Astrocyte (in vitro differentiated cells and primary cell): ENCODE data around the gene NAA11. TPM values are rescaled to one million over a fixed set of nuclear protein-coding genes. Genes with fewer than 3 reads are reported as not detected.

Experiments
- DNase-seq: peaks from one replicate; pipeline ENCODE4 v3.0.0-alpha.2; 2010; ENCODE audit warnings: low read depth
- FAIRE-seq: peaks from 2 replicates; lab custom pipeline; 2011; peaks lifted over from hg19 to GRCh38; lab: Jason Lieb, UNC
- H2AFZ ChIP-seq: 2 replicates; pipeline ENCODE4 v1.6.0; 2012; ENCODE audit warnings: low read depth, low read length, inconsistent platforms
- H3K27ac ChIP-seq: 2 replicates; pipeline ENCODE4 v1.5.1; 2011; ENCODE audit warnings: low read depth, low read length, inconsistent platforms
- H3K27me3 ChIP-seq: 2 replicates; pipeline ENCODE4 v1.6.0; 2011; ENCODE audit warnings: low read length, inconsistent platforms; ENCODE audit not compliant: insufficient read depth
- H3K36me3 ChIP-seq: 2 replicates; pipeline ENCODE4 v1.5.1; 2011; ENCODE audit warnings: low read length, inconsistent platforms; ENCODE audit not compliant: insufficient read depth
- H3K4me1 ChIP-seq: 2 replicates; pipeline ENCODE4 v1.5.1; 2011; ENCODE audit warnings: low read length, inconsistent platforms; ENCODE audit not compliant: insufficient read depth
- H3K4me2 ChIP-seq: 2 replicates; pipeline ENCODE4 v1.6.0; 2012; ENCODE audit warnings: low read length, inconsistent platforms
- H3K4me3 ChIP-seq: 2 replicates; pipeline ENCODE4 v1.5.1; 2011; ENCODE audit warnings: low read depth, mild to moderate bottlenecking, low read length, inconsistent platforms; ENCODE audit not compliant: insufficient read depth
- H3K79me2 ChIP-seq: 2 replicates; pipeline ENCODE4 v1.6.0; 2012; ENCODE audit warnings: mild to moderate bottlenecking, low read length, inconsistent platforms; ENCODE audit not compliant: insufficient read depth
- H3K9ac ChIP-seq: 2 replicates; pipeline ENCODE4 v1.6.0; 2012; ENCODE audit warnings: mild to moderate bottlenecking, low read length, inconsistent platforms
- H3K9me3 ChIP-seq: 2 replicates; pipeline ENCODE4 v1.5.1; 2012; ENCODE audit warnings: low read depth, mild to moderate bottlenecking, low read length, inconsistent platforms; ENCODE audit not compliant: insufficient read depth
- H4K20me1 ChIP-seq: 2 replicates; pipeline ENCODE4 v1.6.0; 2012; ENCODE audit warnings: low read length, inconsistent platforms; ENCODE audit not compliant: insufficient read depth
- H3K27ac Mint-ChIP-seq: one replicate; pipeline ENCODE4 v1.8.0; 2021; ENCODE audit warnings: mild to moderate bottlenecking, mixed read lengths; ENCODE audit not compliant: unreplicated experiment
- H3K27me3 Mint-ChIP-seq: one replicate; pipeline ENCODE4 v1.8.0; 2021; ENCODE audit warnings: low read depth, mixed read lengths; ENCODE audit not compliant: unreplicated experiment
- H3K36me3 Mint-ChIP-seq: one replicate; pipeline ENCODE4 v1.8.0; 2021; ENCODE audit warnings: low read depth, mixed read lengths; ENCODE audit not compliant: unreplicated experiment
- H3K4me1 Mint-ChIP-seq: one replicate; pipeline ENCODE4 v1.8.0; 2021; ENCODE audit warnings: low read depth, mixed read lengths; ENCODE audit not compliant: unreplicated experiment
- H3K4me3 Mint-ChIP-seq: one replicate; pipeline ENCODE4 v1.8.0; 2021; ENCODE audit warnings: mild to moderate bottlenecking, moderate library complexity, mixed read lengths; ENCODE audit not compliant: unreplicated experiment
- H3K9me3 Mint-ChIP-seq: one replicate; pipeline ENCODE4 v1.8.0; 2021; ENCODE audit warnings: mild to moderate bottlenecking, mixed read lengths; ENCODE audit not compliant: unreplicated experiment
- CTCF ChIP-seq: IDR thresholded peaks from 2 replicates; pipeline ENCODE4 v1.5.1; 2011; ENCODE audit warnings: low read depth, mild to moderate bottlenecking, inconsistent platforms, low read length, moderate library complexity; ENCODE audit not compliant: insufficient read depth
- EZH2 ChIP-seq: IDR thresholded peaks from 2 replicates; pipeline ENCODE4 v1.6.1; 2012; ENCODE audit warnings: mild to moderate bottlenecking, low read length, inconsistent platforms; ENCODE audit not compliant: insufficient read depth
- total RNA-seq: library from RNA; stranded (reverse); gene quantifications from 2 replicates; pipeline ENCODE4 v1.2.1, GENCODE V29; 2021

Gene NAA11
- total RNA-seq, 1 donor from 2014 or later: not detected

DNA sequence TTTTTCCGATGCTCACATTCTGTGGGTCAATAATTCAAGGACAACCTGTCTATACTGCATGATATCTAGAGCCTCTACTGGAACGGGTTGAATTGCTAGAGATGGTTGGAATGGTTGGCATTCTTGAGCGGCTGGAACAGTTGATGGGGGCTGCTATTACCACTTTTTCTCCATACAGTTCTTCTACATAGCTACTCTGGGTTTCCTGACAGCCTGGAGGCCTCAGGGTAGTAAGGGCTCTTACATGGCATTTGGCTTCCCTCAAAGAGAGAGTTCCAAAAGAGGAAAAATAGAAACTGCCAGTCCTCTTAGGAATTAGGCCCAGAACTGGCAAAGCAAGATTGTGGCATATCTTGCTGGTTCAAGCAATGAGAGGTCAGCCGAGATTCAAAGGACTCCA, 53.1 kb downstream of the NAA11 start:
- H3K4me1 ChIP-seq: no peaks in the 10 kb centered on the region
- H3K36me3 ChIP-seq: no peaks in the 10 kb centered on the region
- no peaks in the 10 kb centered on the region for H3K9me3 Mint-ChIP-seq
- no peaks in the 10 kb centered on the region for H3K79me2 ChIP-seq
- H3K9ac ChIP-seq: no peak overlapping the region
- no peak for DNase-seq
- no peaks in the 10 kb centered on the region for H3K27me3 ChIP-seq
- peaks cover 5% of the 10 kb centered on the region for H3K4me1 Mint-ChIP-seq
- no peak for TF ChIP-seq EZH2
- TF ChIP-seq CTCF: no peak
- H3K27ac Mint-ChIP-seq: no peak overlapping the region
- H3K27me3 Mint-ChIP-seq: no peaks in the 10 kb centered on the region
- no peak for FAIRE-seq
- no peaks in the 10 kb centered on the region for H3K9me3 ChIP-seq
- no peak overlapping the region for H3K4me3 ChIP-seq
- no peak overlapping the region for H3K4me3 Mint-ChIP-seq
- no peaks in the 10 kb centered on the region for H4K20me1 ChIP-seq
- H2AFZ ChIP-seq: no peak overlapping the region
- H3K36me3 Mint-ChIP-seq: no peaks in the 10 kb centered on the region
- no peak overlapping the region for H3K4me2 ChIP-seq
- no peak overlapping the region for H3K27ac ChIP-seq

- Mint-ChIP-seq H3K9me3 (no peaks in the 10 kb centered on the region), H3K27me3 (no peaks in the 10 kb centered on the region), H3K4me1 (peaks cover 5% of the 10 kb centered on the region), H3K36me3 (no peaks in the 10 kb centered on the region), H3K27ac (no peak overlapping the region), H3K4me3 (no peak overlapping the region)
- Histone ChIP-seq H3K27ac (no peak overlapping the region), H3K4me1 (no peaks in the 10 kb centered on the region), H4K20me1 (no peaks in the 10 kb centered on the region), H3K9me3 (no peaks in the 10 kb centered on the region), H3K36me3 (no peaks in the 10 kb centered on the region), H3K9ac (no peak overlapping the region), H3K4me3 (no peak overlapping the region), H2AFZ (no peak overlapping the region), H3K4me2 (no peak overlapping the region), H3K79me2 (no peaks in the 10 kb centered on the region), H3K27me3 (no peaks in the 10 kb centered on the region)
- TF ChIP-seq EZH2: no peak
- TF ChIP-seq CTCF: no peak
- DNase-seq (no peak), FAIRE-seq (no peak)
These were observed 53.7 kb downstream of the NAA11 start for GRCh38 chr4:79272126-79272525.

GRCh38 chr4:79267671-79268070, 58.2 kb downstream of the NAA11 start:
- Mint-ChIP-seq H3K9me3 (no peaks in the 10 kb centered on the region), H3K4me3 (no peak overlapping the region), H3K27ac (no peak overlapping the region), H3K36me3 (no peaks in the 10 kb centered on the region), H3K4me1 (peaks cover 2% of the 10 kb centered on the region), H3K27me3 (no peaks in the 10 kb centered on the region)
- no peak for FAIRE-seq
- no peaks in the 10 kb centered on the region for H3K36me3 ChIP-seq
- no peak for DNase-seq
- no peak for TF ChIP-seq CTCF
- TF ChIP-seq EZH2: no peak
- no peaks in the 10 kb centered on the region for H3K4me1 ChIP-seq
- no peak overlapping the region for H2AFZ ChIP-seq
- no peak overlapping the region for H3K4me3 ChIP-seq
- no peak overlapping the region for H3K4me2 ChIP-seq
- H3K27me3 ChIP-seq: no peaks in the 10 kb centered on the region
- H3K9ac ChIP-seq: no peak overlapping the region
- no peak overlapping the region for H3K27ac ChIP-seq
- H3K79me2 ChIP-seq: no peaks in the 10 kb centered on the region
- H3K9me3 ChIP-seq: no peaks in the 10 kb centered on the region
- no peaks in the 10 kb centered on the region for H4K20me1 ChIP-seq

Other genes starting within 250 kb of the NAA11 start
- gene GK2, start 82.2 kb upstream of the NAA11 start, total RNA-seq: not detected in 2 replicates